Mucosa of stomach (tissue), 1 donor: ENCODE results near the gene BLM.

ENCODE experiments used
- H3K27me3 ChIP-seq: one replicate; pipeline ENCODE4 v1.7.0; 2013; ENCODE audit warnings: mild to moderate bottlenecking, low read length; ENCODE audit not compliant: control insufficient read depth, insufficient read depth
- H3K36me3 ChIP-seq: one replicate; pipeline ENCODE4 v1.7.0; 2013; ENCODE audit warnings: low read length; ENCODE audit not compliant: control insufficient read depth, insufficient read depth
- H3K4me1 ChIP-seq: one replicate; pipeline ENCODE4 v1.7.0; 2013; ENCODE audit warnings: mild to moderate bottlenecking, low read length; ENCODE audit not compliant: control insufficient read depth, insufficient read depth
- H3K4me3 ChIP-seq: one replicate; pipeline ENCODE4 v1.7.0; 2013; ENCODE audit warnings: low read length
- H3K9ac ChIP-seq: one replicate; pipeline ENCODE4 v1.7.0; 2013; ENCODE audit warnings: mild to moderate bottlenecking, low read length, moderate library complexity
- H3K9me3 ChIP-seq: one replicate; pipeline ENCODE4 v1.7.0; 2013; ENCODE audit warnings: mild to moderate bottlenecking, low read length, moderate library complexity; ENCODE audit not compliant: control insufficient read depth
- donor health status: Pancreatic carcinoma.

BLM gene

DNA sequence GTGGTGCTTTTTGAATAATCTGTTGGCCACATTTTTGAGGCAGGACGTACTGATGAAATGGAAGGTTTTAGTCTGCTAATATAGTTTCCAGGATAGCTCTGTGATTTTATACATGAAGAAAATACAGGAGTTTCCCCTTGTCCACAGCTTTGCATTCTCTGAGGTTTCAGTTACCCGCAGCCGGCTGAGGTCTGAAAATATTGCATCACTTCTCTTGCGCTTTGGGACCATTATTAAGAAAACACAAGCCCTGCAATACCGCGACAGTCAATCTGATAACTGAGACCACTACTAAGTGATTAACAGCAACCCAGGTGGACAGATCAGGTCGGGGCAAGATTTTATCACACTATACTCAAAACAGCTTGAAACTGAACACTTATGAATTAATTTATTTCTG lies 33.0 kb downstream of the BLM start:
- Histone ChIP-seq H3K4me1 (no peaks in the 10 kb centered on the region), H3K9me3 (no peaks in the 10 kb centered on the region), H3K36me3 (no peaks in the 10 kb centered on the region), H3K27me3 (no peaks in the 10 kb centered on the region), H3K4me3 (no peak overlapping the region), H3K9ac (no peak overlapping the region)

DNA sequence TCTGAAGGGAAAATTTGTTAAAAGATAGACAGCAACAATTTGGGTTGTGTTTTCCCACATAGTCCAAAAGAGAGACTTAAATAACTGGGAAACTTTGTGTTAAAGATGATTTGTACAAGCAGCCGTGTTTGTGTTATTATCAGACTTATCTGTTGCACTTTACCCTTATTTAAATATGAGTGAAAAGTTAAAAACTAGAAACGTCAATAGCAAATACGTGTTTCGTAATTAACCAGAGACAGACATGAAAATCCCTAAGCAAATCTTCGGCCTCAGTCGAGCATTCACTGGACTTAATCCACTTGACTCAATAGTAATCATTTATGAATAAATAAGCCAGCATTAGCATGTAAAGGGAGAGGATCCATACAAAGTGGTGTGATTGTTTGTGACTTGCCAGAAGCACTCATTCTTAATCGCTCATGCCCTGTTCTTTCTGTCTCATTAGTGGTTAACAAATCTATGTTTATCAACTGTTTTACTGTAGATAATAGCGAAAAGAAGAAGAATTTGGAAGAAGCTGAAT lies 34.2 kb downstream of the BLM start:
- Histone ChIP-seq H3K4me3 (no peak overlapping the region), H3K9ac (no peak overlapping the region), H3K36me3 (no peaks in the 10 kb centered on the region), H3K9me3 (no peaks in the 10 kb centered on the region), H3K27me3 (no peaks in the 10 kb centered on the region), H3K4me1 (no peaks in the 10 kb centered on the region)

DNA sequence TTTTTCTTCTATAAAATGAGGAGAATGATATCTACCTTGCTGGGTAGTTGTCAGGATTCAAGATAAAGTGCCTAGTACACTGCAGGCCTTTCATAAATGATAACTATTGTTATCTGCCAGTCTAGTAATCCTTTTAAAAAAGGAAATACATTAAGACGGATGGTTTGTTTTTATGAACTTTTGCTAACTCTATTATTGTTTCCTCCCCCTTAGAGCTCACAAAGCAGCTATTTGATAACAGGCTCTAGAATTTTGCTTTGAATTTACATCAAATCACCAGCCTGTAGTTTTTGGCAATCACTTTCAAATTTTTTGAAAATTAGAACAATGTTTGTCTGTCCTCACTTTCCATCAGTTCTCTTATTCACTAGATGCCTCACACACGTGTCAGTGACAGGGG lies 39.8 kb downstream of the BLM start:
- Histone ChIP-seq H3K9ac (no peak overlapping the region), H3K4me3 (no peak overlapping the region), H3K27me3 (no peaks in the 10 kb centered on the region), H3K9me3 (no peaks in the 10 kb centered on the region), H3K36me3 (no peaks in the 10 kb centered on the region), H3K4me1 (no peaks in the 10 kb centered on the region)

DNA sequence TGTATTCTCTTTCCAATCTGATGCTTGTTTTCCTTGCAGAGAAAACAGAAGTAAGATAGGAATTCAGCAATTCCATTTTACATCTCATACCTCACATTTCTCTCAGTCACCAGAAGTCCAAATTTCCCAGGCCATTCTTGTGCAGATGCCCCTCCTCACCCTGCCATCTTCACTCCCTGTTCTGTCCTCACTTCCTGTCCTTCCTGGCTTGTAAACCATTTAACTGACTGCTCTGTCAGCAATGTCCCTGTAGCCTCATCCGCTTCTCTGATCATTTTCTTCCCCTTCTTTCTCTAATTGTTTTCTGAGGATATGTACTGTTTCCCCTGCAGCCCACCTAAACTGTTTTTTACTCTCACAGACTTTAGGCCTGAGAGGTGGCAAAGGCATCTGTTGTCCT lies 40.3 kb downstream of the BLM start:
- no peak overlapping the region for H3K4me3 ChIP-seq
- H3K9ac ChIP-seq, result no peak overlapping the region
- no peaks in the 10 kb centered on the region for H3K27me3 ChIP-seq
- no peaks in the 10 kb centered on the region for H3K9me3 ChIP-seq
- no peaks in the 10 kb centered on the region for H3K4me1 ChIP-seq
- no peaks in the 10 kb centered on the region for H3K36me3 ChIP-seq

DNA sequence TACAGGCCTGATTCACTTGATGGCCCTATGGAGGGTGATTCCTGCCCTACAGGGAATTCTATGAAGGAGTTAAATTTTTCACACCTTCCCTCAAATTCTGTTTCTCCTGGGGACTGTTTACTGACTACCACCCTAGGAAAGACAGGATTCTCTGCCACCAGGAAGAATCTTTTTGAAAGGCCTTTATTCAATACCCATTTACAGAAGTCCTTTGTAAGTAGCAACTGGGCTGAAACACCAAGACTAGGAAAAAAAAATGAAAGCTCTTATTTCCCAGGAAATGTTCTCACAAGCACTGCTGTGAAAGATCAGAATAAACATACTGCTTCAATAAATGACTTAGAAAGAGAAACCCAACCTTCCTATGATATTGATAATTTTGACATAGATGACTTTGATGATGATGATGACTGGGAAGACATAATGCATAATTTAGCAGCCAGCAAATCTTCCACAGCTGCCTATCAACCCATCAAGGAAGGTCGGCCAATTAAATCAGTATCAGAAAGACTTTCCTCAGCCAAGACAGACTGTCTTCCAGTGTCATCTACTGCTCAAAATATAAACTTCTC lies 43.6 kb downstream of the BLM start:
- H3K27me3 ChIP-seq, result no peaks in the 10 kb centered on the region
- H3K4me1 ChIP-seq, result no peaks in the 10 kb centered on the region
- no peak overlapping the region for H3K4me3 ChIP-seq
- no peaks in the 10 kb centered on the region for H3K9me3 ChIP-seq
- H3K9ac ChIP-seq, result no peak overlapping the region
- H3K36me3 ChIP-seq, result no peaks in the 10 kb centered on the region

DNA sequence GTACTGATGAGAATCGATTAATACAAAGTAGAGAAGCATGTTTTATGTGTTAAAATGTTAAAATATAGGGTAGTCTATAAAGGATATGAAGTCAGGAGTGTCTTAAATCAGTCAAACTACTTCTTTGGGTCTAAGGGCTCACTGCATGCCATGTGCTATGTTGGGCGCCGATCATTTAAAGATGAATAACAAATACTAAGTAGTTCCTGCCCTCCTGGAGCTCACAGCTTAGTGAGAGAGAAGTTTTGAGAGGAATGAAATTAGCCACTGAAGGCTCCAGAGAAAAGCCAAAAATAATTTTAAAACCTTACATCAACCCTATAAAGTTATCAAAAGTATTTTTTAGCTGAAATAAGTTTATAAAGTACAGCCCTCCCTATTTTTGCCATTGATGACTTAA lies 44.5 kb downstream of the BLM start:
- peaks cover 3% of the 10 kb centered on the region for H3K4me1 ChIP-seq
- H3K27me3 ChIP-seq, result no peaks in the 10 kb centered on the region
- no peak overlapping the region for H3K4me3 ChIP-seq
- no peaks in the 10 kb centered on the region for H3K9me3 ChIP-seq
- H3K9ac ChIP-seq, result no peak overlapping the region
- H3K36me3 ChIP-seq, result no peaks in the 10 kb centered on the region

DNA sequence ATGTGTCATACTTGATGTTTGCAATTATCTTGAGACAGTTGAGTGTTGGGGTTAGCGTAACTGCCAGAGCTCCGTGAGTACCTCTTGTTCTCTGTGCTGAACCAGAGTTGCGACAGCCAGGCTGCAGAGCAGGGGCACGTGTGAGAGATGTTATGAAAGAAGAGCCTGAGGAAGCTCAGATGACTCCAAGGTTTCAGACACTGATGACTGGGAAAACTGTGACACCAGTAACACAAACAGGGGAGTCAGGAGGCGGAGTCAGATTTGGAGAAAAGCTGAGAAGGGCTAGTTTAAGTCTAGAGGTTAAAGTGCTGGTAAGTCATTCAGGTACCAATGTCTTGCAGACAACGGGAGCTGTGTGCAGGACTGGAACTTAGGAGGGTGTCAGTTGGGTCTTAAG lies 45.0 kb downstream of the BLM start:
- H3K9ac ChIP-seq, result no peak overlapping the region
- H3K4me3 ChIP-seq, result no peak overlapping the region
- peaks cover 3% of the 10 kb centered on the region for H3K4me1 ChIP-seq
- no peaks in the 10 kb centered on the region for H3K27me3 ChIP-seq
- H3K36me3 ChIP-seq, result no peaks in the 10 kb centered on the region
- no peaks in the 10 kb centered on the region for H3K9me3 ChIP-seq

DNA sequence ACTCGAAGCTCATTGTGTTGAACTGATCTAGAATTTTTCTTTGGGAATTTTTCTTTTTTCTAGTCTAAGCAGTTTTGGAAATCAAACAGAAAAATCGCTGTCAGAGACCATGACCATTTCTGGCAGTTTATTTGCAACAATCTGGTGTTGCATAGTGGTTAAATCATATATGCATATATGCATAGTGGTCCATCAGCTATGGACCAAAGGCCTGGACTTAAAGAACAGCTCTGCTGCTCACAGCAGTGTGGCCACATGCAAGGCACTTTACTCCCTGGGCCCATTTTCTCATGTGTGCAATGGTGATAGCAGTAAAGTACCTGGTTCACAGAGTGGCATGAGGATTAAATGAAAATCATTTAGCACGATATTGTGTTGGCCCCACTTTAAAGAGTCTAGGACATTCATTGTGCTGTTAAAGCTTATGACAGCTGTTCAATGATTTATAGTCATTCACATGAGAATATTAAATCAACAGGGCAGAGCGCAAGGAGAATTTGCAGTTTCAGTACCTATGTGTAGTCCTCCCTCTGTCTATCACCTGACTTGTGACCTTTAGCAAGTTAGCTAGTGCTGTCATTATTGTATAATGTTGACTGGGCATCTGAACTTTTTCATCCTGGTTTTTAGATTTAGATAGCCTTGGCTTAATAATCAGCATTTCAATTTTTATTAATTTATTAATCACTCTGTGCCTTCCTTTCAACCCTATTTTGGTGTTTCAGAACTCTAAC lies 46.4 kb downstream of the BLM start:
- Histone ChIP-seq H3K4me3 (no peak overlapping the region), H3K36me3 (no peaks in the 10 kb centered on the region), H3K9me3 (no peaks in the 10 kb centered on the region), H3K9ac (no peak overlapping the region), H3K4me1 (peaks cover 3% of the 10 kb centered on the region), H3K27me3 (no peaks in the 10 kb centered on the region)

DNA sequence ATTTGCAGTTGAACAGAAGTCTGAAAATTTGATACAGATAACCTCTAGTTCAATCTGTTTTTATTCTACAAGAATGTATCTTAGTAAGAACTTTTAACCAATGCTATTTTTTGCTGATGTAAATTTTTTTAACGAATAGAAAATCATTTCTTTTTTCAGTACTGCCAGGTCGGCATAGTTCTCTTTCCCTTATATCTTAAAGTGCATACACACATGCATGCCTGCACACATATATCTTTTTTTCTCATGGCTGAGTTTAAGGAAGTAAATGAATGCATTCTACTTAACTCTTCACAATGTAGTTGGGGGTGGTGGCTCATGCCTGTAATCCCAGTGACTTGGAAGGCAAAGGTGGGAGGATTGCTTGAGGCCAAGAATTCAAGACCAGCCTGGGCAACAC lies 48.4 kb downstream of the BLM start:
- H3K36me3 ChIP-seq, result no peaks in the 10 kb centered on the region
- H3K4me1 ChIP-seq, result peaks cover 5% of the 10 kb centered on the region
- H3K27me3 ChIP-seq, result no peaks in the 10 kb centered on the region
- no peaks in the 10 kb centered on the region for H3K9me3 ChIP-seq
- H3K9ac ChIP-seq, result no peak overlapping the region
- no peak overlapping the region for H3K4me3 ChIP-seq

DNA sequence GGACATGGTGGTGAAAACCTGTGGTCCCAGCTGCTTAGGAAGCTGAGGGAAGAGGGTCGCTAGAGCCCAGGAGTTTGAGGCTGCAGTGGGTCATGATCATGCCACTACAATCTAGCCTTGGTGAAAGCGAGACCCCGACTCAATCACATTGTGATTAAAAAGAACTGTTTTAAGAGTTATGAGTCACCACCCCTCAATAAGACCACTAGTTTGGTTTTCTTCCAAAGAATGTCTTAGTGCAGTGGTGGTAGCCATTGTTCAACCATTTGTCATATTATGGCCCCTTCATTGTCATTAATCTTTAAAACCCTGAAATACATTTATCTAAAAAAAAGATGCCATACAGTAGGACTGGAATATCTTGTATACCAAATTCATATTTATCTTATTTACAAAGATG lies 48.8 kb downstream of the BLM start:
- no peaks in the 10 kb centered on the region for H3K9me3 ChIP-seq
- no peak overlapping the region for H3K4me3 ChIP-seq
- peaks cover 9% of the 10 kb centered on the region for H3K4me1 ChIP-seq
- H3K9ac ChIP-seq, result no peak overlapping the region
- no peaks in the 10 kb centered on the region for H3K27me3 ChIP-seq
- no peaks in the 10 kb centered on the region for H3K36me3 ChIP-seq

DNA sequence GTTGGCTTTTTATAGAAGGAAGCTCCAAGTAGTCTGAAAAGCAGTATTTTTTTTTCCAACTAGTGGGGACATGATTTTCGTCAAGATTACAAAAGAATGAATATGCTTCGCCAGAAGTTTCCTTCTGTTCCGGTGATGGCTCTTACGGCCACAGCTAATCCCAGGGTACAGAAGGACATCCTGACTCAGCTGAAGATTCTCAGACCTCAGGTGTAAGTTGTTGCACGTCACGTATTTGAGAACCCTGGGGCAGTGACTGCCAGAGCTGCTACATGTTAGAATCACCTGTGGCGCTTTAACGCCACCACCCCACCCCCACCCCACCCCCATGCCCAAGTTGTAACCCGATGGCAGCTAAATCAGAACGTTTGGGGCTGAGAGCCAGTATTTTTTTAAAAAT lies 52.2 kb downstream of the BLM start:
- Histone ChIP-seq H3K36me3 (no peaks in the 10 kb centered on the region), H3K27me3 (no peaks in the 10 kb centered on the region), H3K9me3 (no peaks in the 10 kb centered on the region), H3K9ac (no peak overlapping the region), H3K4me3 (no peak overlapping the region), H3K4me1 (peaks cover 19% of the 10 kb centered on the region)

DNA sequence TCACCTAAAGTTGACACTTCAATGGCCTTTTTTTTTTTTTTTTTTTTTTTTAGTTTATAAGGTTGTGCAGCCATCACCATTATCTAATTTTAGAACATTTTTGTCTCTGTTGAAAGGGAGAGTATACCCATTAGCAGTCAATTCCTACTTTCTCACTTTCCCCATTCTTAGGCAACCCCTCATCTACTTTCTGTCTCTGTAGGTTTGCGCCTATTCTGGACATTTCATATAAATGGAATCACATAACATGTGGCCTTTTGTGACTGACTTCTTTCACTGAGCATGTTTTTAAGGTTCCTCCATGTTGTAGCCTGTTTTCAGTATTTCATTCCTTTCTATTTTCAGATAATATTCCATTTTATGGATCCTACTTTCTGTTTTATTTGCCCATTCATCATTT lies 56.3 kb downstream of the BLM start:
- Histone ChIP-seq H3K4me3 (no peak overlapping the region), H3K9ac (no peak overlapping the region), H3K27me3 (no peaks in the 10 kb centered on the region), H3K4me1 (peaks cover 16% of the 10 kb centered on the region), H3K9me3 (no peaks in the 10 kb centered on the region), H3K36me3 (no peaks in the 10 kb centered on the region)
